ENCODE data around the gene GLRX3. TPM values are rescaled to one million over a fixed set of nuclear protein-coding genes. Genes with fewer than 3 reads are reported as not detected.

Gene GLRX3
- total RNA-seq, 4 donors from 2014 or later, result 44.9 to 61.4 (median 53.3) TPM

- intact Hi-C loops (cut with DNase I), result loop anchor here (5.0 kb wide), 1 partner anchor 1681 kb away; no protein-coding TSS in a partner anchor
- WGBS, result 91% methylated on average over 22 of the region's 22 CpGs
- H3K4me1 ChIP-seq, result peaks cover 14 to 18% (median 16%) of the 10 kb centered on the region in 4 donors
Observed at GRCh38 chr10:130191380-130191779, 55.2 kb downstream of the GLRX3 start.

GRCh38 chr10:130192276-130192848 lies 56.2 kb downstream of the GLRX3 start:
- no peak for DNase-seq (ENCODE audit: extremely low spot score)
- Histone ChIP-seq H3K36me3 (peaks cover 0 to 13% (median 7%) of the 10 kb centered on the region in 4 donors), H3K4me1 (peaks cover 14 to 18% (median 16%) of the 10 kb centered on the region in 4 donors), H3K4me3 (no peak overlapping the region), H3K27me3 (peaks cover 0 to 36% (median 0%) of the 10 kb centered on the region in 4 donors), H3K9me3 (no peaks in the 10 kb centered on the region), H3K27ac (replicated peaks in 1 of 4) (no peak overlapping the region)
- intact Hi-C loops (cut with DNase I), result loop anchor here (5.0 kb wide), 1 partner anchor 1680 kb away; no protein-coding TSS in a partner anchor
- TF ChIP-seq POLR2A (IDR thresholded peaks at IDR 0.05; ENCODE audit: low read depth) (no peak), EP300 (IDR thresholded peaks at IDR 0.05) (no peak), POLR2AphosphoS5 (IDR thresholded peaks at IDR 0.05) (no peak), CTCF (IDR thresholded peaks at IDR 0.05) (no peak)
- 100% methylated on average over 7 of the region's 10 CpGs for WGBS

More at GRCh38 chr10:130191380-130191779, 55.2 kb downstream of the GLRX3 start:
- DNase-seq (ENCODE audit: extremely low spot score), result no peak
- H3K36me3 ChIP-seq, result peaks cover 7 to 23% (median 16%) of the 10 kb centered on the region in 4 donors
- no peak for TF ChIP-seq POLR2AphosphoS5 (IDR thresholded peaks at IDR 0.05)
- no peak for TF ChIP-seq CTCF (IDR thresholded peaks at IDR 0.05)
- no peak for TF ChIP-seq POLR2A (IDR thresholded peaks at IDR 0.05; ENCODE audit: low read depth)
- TF ChIP-seq EP300 (IDR thresholded peaks at IDR 0.05), result no peak
- H3K27ac ChIP-seq (replicated peaks in 1 of 4), result no peak overlapping the region
- no peak overlapping the region for H3K4me3 ChIP-seq
- H3K27me3 ChIP-seq, result peaks cover 0 to 33% (median 0%) of the 10 kb centered on the region in 4 donors
- H3K9me3 ChIP-seq, result no peaks in the 10 kb centered on the region

- H3K27ac ChIP-seq (replicated peaks in 1 of 4), result no peak overlapping the region
- H3K4me3 ChIP-seq, result no peak overlapping the region
- TF ChIP-seq CTCF (IDR thresholded peaks at IDR 0.05) (no peak), POLR2A (IDR thresholded peaks at IDR 0.05; ENCODE audit: low read depth) (no peak), EP300 (IDR thresholded peaks at IDR 0.05) (no peak), POLR2AphosphoS5 (IDR thresholded peaks at IDR 0.05) (no peak)
- H3K36me3 ChIP-seq, result peaks cover 0 to 8% (median 2%) of the 10 kb centered on the region in 4 donors
- intact Hi-C loops (cut with DNase I), result loop anchor here (5.0 kb wide), 1 partner anchor 1679 kb away; no protein-coding TSS in a partner anchor
- no peaks in the 10 kb centered on the region for H3K9me3 ChIP-seq
- WGBS, result 85% methylated on average over 2 of the region's 5 CpGs
- H3K27me3 ChIP-seq, result peaks cover 0 to 36% (median 0%) of the 10 kb centered on the region in 4 donors
- H3K4me1 ChIP-seq, result peaks cover 14 to 18% (median 16%) of the 10 kb centered on the region in 4 donors
- DNase-seq (ENCODE audit: extremely low spot score), result no peak
Observed at GRCh38 chr10:130193033-130193432, 56.8 kb downstream of the GLRX3 start.

- H3K27me3 ChIP-seq, result peaks cover 0 to 36% (median 0%) of the 10 kb centered on the region in 4 donors
- no peaks in the 10 kb centered on the region for H3K9me3 ChIP-seq
- DNase-seq (ENCODE audit: extremely low spot score), result no peak
- intact Hi-C loops (cut with DNase I), result loop anchor here (5.0 kb wide), 1 partner anchor 1679 kb away; no protein-coding TSS in a partner anchor
- no peak overlapping the region for H3K27ac ChIP-seq (replicated peaks in 1 of 4)
- no peak overlapping the region for H3K4me3 ChIP-seq
- 42% methylated on average over 16 of the region's 16 CpGs for WGBS
- no peak for TF ChIP-seq POLR2AphosphoS5 (IDR thresholded peaks at IDR 0.05)
- no peak for TF ChIP-seq POLR2A (IDR thresholded peaks at IDR 0.05; ENCODE audit: low read depth)
- no peak for TF ChIP-seq CTCF (IDR thresholded peaks at IDR 0.05)
- no peak for TF ChIP-seq EP300 (IDR thresholded peaks at IDR 0.05)
- peaks cover 14 to 18% (median 16%) of the 10 kb centered on the region in 4 donors for H3K4me1 ChIP-seq
- peaks cover 0 to 2% (median 0%) of the 10 kb centered on the region in 4 donors for H3K36me3 ChIP-seq
Observed at GRCh38 chr10:130193493-130194193, 57.5 kb downstream of the GLRX3 start.

All from esophagus muscularis mucosa (tissue), 4 donors.